Gastroesophageal sphincter (tissue), 4 donors: ENCODE measurements around the gene DPYD. TPM values are rescaled to one million over a fixed set of nuclear protein-coding genes. Genes with fewer than 3 reads are reported as not detected.
A peak's percentile ranks its signal among the peaks of the same experiment; 100 is the strongest.
"Not testable (repeated sequence)": the region's sequence is repeated elsewhere in the genome, so short reads cannot be mapped to it uniquely, and the experiment has no call there.

Experiments used
- ATAC-seq: fragments of 150-250 bp; one replicate; pipeline ENCODE4 v1.9.1; 2016; ENCODE audit warnings: mild to moderate bottlenecking, moderate library complexity
- H3K27ac ChIP-seq, 4 donors: fragments of 200-600 bp; sonication (generic) in 3 of 4; 1 replicate in 3 of 4; 2 replicates in 1 of 4; pipeline ENCODE4 v1.5.1; 2016 to 2019
- H3K27me3 ChIP-seq: fragments of 200-600 bp; sonication (generic); one replicate; pipeline ENCODE4 v1.5.1; 2019
- H3K36me3 ChIP-seq, 2 donors: fragments of 200-600 bp; sonication (generic); one replicate each; pipeline ENCODE4 v1.5.1; 2019; ENCODE audit warnings: control low read depth in 1 of 2
- H3K4me1 ChIP-seq, 3 donors: fragments of 200-600 bp; sonication (generic); 1 replicate in 2 of 3; 2 replicates in 1 of 3; pipeline ENCODE4 v1.5.1; 2016 to 2019; ENCODE audit warnings: control low read depth in 2 of 3
- H3K4me3 ChIP-seq, 2 donors: fragments of 200-600 bp; sonication (generic); one replicate each; pipeline ENCODE4 v1.5.1; 2019; ENCODE audit warnings: mild to moderate bottlenecking in 1 of 2, moderate library complexity in 1 of 2
- H3K9me3 ChIP-seq, 3 donors: fragments of 200-600 bp; sonication (generic); one replicate each; pipeline ENCODE4 v1.5.1; 2017 to 2019; ENCODE audit warnings: control low read depth in 2 of 3
- CTCF ChIP-seq, 4 experiments: fragments of 200-600 bp in 2 of 4; fragments of 450-650 bp in 2 of 4; sonication (generic) in 1 of 4; IDR thresholded peaks; one replicate each; pipeline ENCODE4 v1.5.1; 2017 to 2019; ENCODE audit warnings: antibody characterized with exemption in 4 of 4, mild to moderate bottlenecking in 2 of 4, moderate library complexity in 2 of 4
- EP300 ChIP-seq: sonication (generic); formaldehyde crosslinking; IDR thresholded peaks from one replicate; pipeline ENCODE4 v1.6.1; 2017; ENCODE audit warnings: antibody characterized with exemption, mild to moderate bottlenecking
- POLR2A ChIP-seq, 2 donors: fragments of 450-650 bp; IDR thresholded peaks; one replicate each; pipeline ENCODE4 v1.6.1; 2017; ENCODE audit warnings: antibody characterized with exemption in 2 of 2, mild to moderate bottlenecking in 2 of 2, moderate library complexity in 1 of 2
- POLR2AphosphoS5 ChIP-seq: sonication (generic); formaldehyde crosslinking; IDR thresholded peaks from one replicate; pipeline ENCODE4 v1.6.1; 2017; ENCODE audit warnings: antibody characterized with exemption
- WGBS, 2 donors: methylation state at CpG; one replicate each; pipeline ENCODE4 v1.1.5; 2018; ENCODE audit warnings: low coverage in 1 of 2; 5-methylcytosine and 5-hydroxymethylcytosine counted together
- total RNA-seq, 4 donors: library from RNA; depleted of rRNA; stranded (reverse); fragments of >200 nt; gene quantifications; one replicate each; pipeline ENCODE4 v1.1.0, GENCODE V29; 2016

Gene DPYD
- total RNA-seq, 4 donors from 2014 or later, result 31.2 to 53.0 (median 43.2) TPM

DNA sequence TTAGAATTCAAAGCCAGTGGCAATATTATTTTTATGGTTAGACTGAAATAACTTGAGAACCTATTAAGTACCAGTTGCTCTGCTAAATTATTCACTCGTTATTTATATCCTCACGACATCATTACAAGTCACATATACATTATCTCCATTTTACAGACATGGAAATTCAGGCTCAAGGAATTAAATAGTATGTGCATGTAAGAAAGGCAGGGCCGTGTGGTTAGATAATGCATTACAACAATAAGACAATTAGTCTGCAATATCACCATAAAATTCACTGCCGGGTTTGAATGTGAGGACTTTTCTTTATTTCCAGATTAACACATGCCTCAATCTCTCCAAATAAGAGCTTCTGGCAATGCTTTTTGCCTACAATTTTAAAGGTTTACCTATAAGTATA is 675.8 kb downstream of the DPYD start:
- Histone ChIP-seq H3K36me3 (no peaks in the 10 kb centered on the region), H3K27me3 (no peaks in the 10 kb centered on the region), H3K4me3 (no peak overlapping the region), H3K27ac (no peak overlapping the region), H3K4me1 (peaks cover 0 to 18% (median 0%) of the 10 kb centered on the region in 3 donors), H3K9me3 (no peaks in the 10 kb centered on the region)
- TF ChIP-seq CTCF (IDR thresholded peaks at IDR 0.05) (no peak), POLR2A (IDR thresholded peaks at IDR 0.05) (no peak), POLR2AphosphoS5 (no peak)
- 79 to 84% methylated on average over 4 of the region's 4 CpGs for WGBS, 2 donors
- ATAC-seq, result no peak

- no peak overlapping the region for H3K27ac ChIP-seq
- TF ChIP-seq CTCF (IDR thresholded peaks at IDR 0.05) (peak in 2 of 4 experiments; percentile 15 to 32), EP300 (no peak)
- no peaks in the 10 kb centered on the region for H3K9me3 ChIP-seq
- H3K4me1 ChIP-seq, result peaks cover 0 to 18% (median 0%) of the 10 kb centered on the region in 3 donors
- H3K36me3 ChIP-seq, result no peaks in the 10 kb centered on the region
- no peak for ATAC-seq
- no peak overlapping the region for H3K4me3 ChIP-seq
- 37 to 62% methylated on average over 2 of the region's 2 CpGs for WGBS, 2 donors
- H3K27me3 ChIP-seq, result no peaks in the 10 kb centered on the region
Measured at GRCh38 chr1:97243973-97244560, 676.8 kb downstream of the DPYD start.

DNA sequence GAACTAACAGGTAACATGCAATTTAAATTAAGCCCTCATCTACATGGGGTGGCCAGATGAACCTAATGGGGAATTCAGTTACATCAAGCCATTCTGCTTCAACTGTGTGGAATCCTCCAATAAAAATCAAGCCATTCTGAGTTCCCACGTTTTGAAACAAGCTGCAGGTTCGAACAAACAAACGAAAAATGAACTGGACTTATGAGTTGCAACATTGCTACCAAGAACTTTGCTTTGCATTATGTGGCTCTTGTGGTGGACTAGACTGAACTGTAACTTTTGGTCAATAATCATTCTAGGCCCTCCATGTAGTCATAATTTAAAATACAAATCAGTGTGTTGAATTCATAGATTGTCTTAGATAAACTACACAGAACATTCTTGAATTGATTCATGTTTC is 682.0 kb downstream of the DPYD start:
- no peak overlapping the region for H3K4me3 ChIP-seq
- peaks cover 0 to 10% of the 10 kb centered on the region in 2 donors for H3K36me3 ChIP-seq
- ATAC-seq, result no peak
- H3K9me3 ChIP-seq, result no peaks in the 10 kb centered on the region
- WGBS, 2 donors, result 72 to 88% methylated on average over 3 of the region's 3 CpGs
- TF ChIP-seq CTCF (IDR thresholded peaks at IDR 0.05) (no peak), POLR2AphosphoS5 (no peak), EP300 (no peak), POLR2A (IDR thresholded peaks at IDR 0.05) (no peak)
- no peaks in the 10 kb centered on the region for H3K4me1 ChIP-seq
- H3K27ac ChIP-seq, result no peak overlapping the region
- no peaks in the 10 kb centered on the region for H3K27me3 ChIP-seq

- not testable (repeated sequence) for H3K27me3 ChIP-seq, H3K4me3 ChIP-seq, ATAC-seq, H3K4me1 ChIP-seq, H3K27ac ChIP-seq, H3K9me3 ChIP-seq
- WGBS, 2 donors, result 90 to 100% methylated on average over 2 of the region's 2 CpGs
- H3K36me3 ChIP-seq, result peaks cover 0 to 30% of the 10 kb centered on the region in 2 donors
Measured at GRCh38 chr1:97231354-97231753, 689.5 kb downstream of the DPYD start.

DNA sequence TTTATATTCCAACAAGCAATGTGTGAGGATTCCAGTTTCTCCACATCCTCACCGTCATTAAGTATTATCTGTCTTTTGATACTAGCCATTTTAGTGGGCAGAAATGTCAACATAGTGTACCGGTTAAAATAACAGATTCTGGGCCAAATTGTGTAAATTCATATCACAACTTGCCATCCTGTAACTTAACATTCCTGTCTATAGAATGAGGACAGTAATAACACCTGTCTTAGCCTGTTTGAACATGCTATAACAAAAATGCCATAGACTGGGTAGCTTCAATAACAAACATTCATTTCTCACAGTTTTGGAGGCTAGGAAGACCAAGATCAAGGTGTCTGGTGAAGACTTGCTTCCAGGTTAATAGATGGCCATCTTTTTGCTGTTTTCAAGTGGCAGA is 708.2 kb downstream of the DPYD start:
- TF ChIP-seq EP300, result no peak
- TF ChIP-seq POLR2A (IDR thresholded peaks at IDR 0.05), result no peak
- no peak for TF ChIP-seq CTCF (IDR thresholded peaks at IDR 0.05)
- TF ChIP-seq POLR2AphosphoS5, result no peak
- 89 to 100% methylated on average over 1 to 2 of the region's 2 CpGs for WGBS, 2 donors

More for the DNA sequence above, 708.2 kb downstream of the DPYD start:
- H3K36me3 ChIP-seq, result no peaks in the 10 kb centered on the region
- no peaks in the 10 kb centered on the region for H3K9me3 ChIP-seq
- H3K27me3 ChIP-seq, result no peaks in the 10 kb centered on the region
- H3K27ac ChIP-seq, result no peak overlapping the region
- H3K4me3 ChIP-seq, result no peak overlapping the region
- no peak for ATAC-seq
- H3K4me1 ChIP-seq, result no peaks in the 10 kb centered on the region
